CD4-positive, alpha-beta T cell (primary cell): ENCODE results near the gene RAB41. TPM values are rescaled to one million over a fixed set of nuclear protein-coding genes. Genes with fewer than 3 reads are reported as not detected.

Source experiments
- ATAC-seq: fragments of 200-7000 bp; cut with Tn5 transposase; one replicate; pipeline ENCODE4 v1.10.0; 2022; ENCODE audit warnings: mild to moderate bottlenecking; ENCODE audit not compliant: poor library complexity
- CTCF ChIA-PET: fragments of 350-600 bp; sonication (Branson Sonifier 250); formaldehyde crosslinking; loops from one replicate; lab custom pipeline; 2021; ENCODE audit warnings: antibody characterized with exemption, inconsistent platforms; lab: Charles Lee
- POLR2A ChIA-PET: fragments of 350-600 bp; sonication (Branson Sonifier 250); formaldehyde crosslinking; loops from one replicate; lab custom pipeline; 2021; ENCODE audit warnings: antibody characterized with exemption, inconsistent platforms; lab: Charles Lee
- DNase-seq, 14 experiments: peaks; one replicate each; pipeline ENCODE4 v3.0.0-alpha.2; 2013 to 2020; ENCODE audit warnings: mixed read lengths in 2 of 14
- H3K27ac ChIP-seq, 2 donors: one replicate each; pipeline versions ENCODE4 v1.5.1 to v1.7.0; 2013; ENCODE audit warnings: low read length in 2 of 2, low read depth in 1 of 2, mild to moderate bottlenecking in 1 of 2
- H3K27me3 ChIP-seq, 2 experiments: 1 replicate in 1 of 2; 2 replicates in 1 of 2; pipeline versions ENCODE4 v1.6.1 to v1.7.0; 2013; ENCODE audit warnings: low read length in 2 of 2, control low read depth in 1 of 2, mild to moderate bottlenecking in 1 of 2, moderate library complexity in 1 of 2; ENCODE audit not compliant: insufficient read depth in 2 of 2, control insufficient read depth in 1 of 2
- H3K36me3 ChIP-seq: one replicate; pipeline ENCODE4 v1.6.1; 2013; ENCODE audit warnings: low read length, control low read depth; ENCODE audit not compliant: insufficient read depth
- H3K4me1 ChIP-seq: one replicate; pipeline ENCODE4 v1.6.1; 2013; ENCODE audit warnings: low read length, control low read depth; ENCODE audit not compliant: insufficient read depth
- H3K4me3 ChIP-seq: one replicate; pipeline ENCODE4 v1.5.1; 2013; ENCODE audit warnings: mild to moderate bottlenecking, low read length, moderate library complexity
- H3K9me3 ChIP-seq, 2 experiments: 1 replicate in 1 of 2; 2 replicates in 1 of 2; pipeline versions ENCODE4 v1.6.1 to v1.7.0; 2013; ENCODE audit warnings: low read length in 2 of 2, mild to moderate bottlenecking in 2 of 2, control low read depth in 1 of 2, moderate library complexity in 1 of 2; ENCODE audit not compliant: control insufficient read depth in 1 of 2, insufficient read depth in 1 of 2
- H3K27ac Mint-ChIP-seq: one replicate; pipeline ENCODE4 v1.8.0; 2020; ENCODE audit warnings: mixed read lengths
- H3K27me3 Mint-ChIP-seq: one replicate; pipeline ENCODE4 v1.8.0; 2021; ENCODE audit warnings: mixed read lengths
- H3K36me3 Mint-ChIP-seq: one replicate; pipeline ENCODE4 v1.8.0; 2021; ENCODE audit warnings: low read depth, mixed read lengths
- H3K4me1 Mint-ChIP-seq: one replicate; pipeline ENCODE4 v1.8.0; 2021; ENCODE audit warnings: low read depth, mixed read lengths
- H3K4me3 Mint-ChIP-seq: one replicate; pipeline ENCODE4 v1.8.0; 2020; ENCODE audit warnings: mild to moderate bottlenecking, mixed read lengths
- H3K9me3 Mint-ChIP-seq: one replicate; pipeline ENCODE4 v1.8.0; 2020; ENCODE audit warnings: mixed read lengths
- CTCF ChIP-seq: fragments of 200-600 bp; IDR thresholded peaks from one replicate; pipeline ENCODE4 v1.8.0; 2022; ENCODE audit warnings: antibody characterized with exemption, mild to moderate bottlenecking
- intact Hi-C, 2 experiments: fragments of 100-400 bp; cut with DNase I in 1 of 2; cut with micrococcal nuclease in 1 of 2; formaldehyde crosslinking; loops; one replicate each; pipeline versions ENCODE4 v1.15.1 to v1.9.0; 2023 to 2025; cut with DNase I, micrococcal nuclease
- polyA plus RNA-seq, 2 donors: library from polyadenylated mRNA; unstranded; fragments of 120-200 nt; gene quantifications; one replicate each; pipeline ENCODE4 v1.2.1, GENCODE V29; 2013
- total RNA-seq, 174 experiments: library from RNA in 2 of 174; stranded (reverse) in 2 of 174; gene quantifications; one replicate each; pipeline ENCODE4 v1.2.3 and lab custom pipeline; 2021 to 2026

Gene RAB41
- not detected for total RNA-seq
- polyA plus RNA-seq (2013, experiment 1 of 2): 0.21 TPM
- polyA plus RNA-seq (2013, experiment 2 of 2): 0.52 TPM
- total RNA-seq (lab: John Stamatoyannopoulos, UW): 0 to 0.09 (median 0) reads per million in 172 experiments

GRCh38 chrX:70281951-70282350, at the start of gene RAB41:
TSS of gene RAB41 (plus strand) at chrX:70282172. CDS start at chrX:70282218, 46 bp downstream.
- Mint-ChIP-seq H3K9me3 (no peaks in the 10 kb centered on the region), H3K4me1 (no peaks in the 10 kb centered on the region), H3K4me3 (no peak within 1 kb of the TSS), H3K27ac (no peak within 1 kb of the TSS), H3K36me3 (peaks cover 38% of the 10 kb centered on the region), H3K27me3 (no peaks in the 10 kb centered on the region)
- no peaks in the 10 kb centered on the region for H3K9me3 ChIP-seq
- no peak for DNase-seq
- intact Hi-C loops: loop anchor here (10.0 kb wide), 2 partner anchors 147 to 153 kb away; partner anchors contain the start of gene IGBP1 (in 1 of the 2)
- H3K27ac ChIP-seq: no peak within 1 kb of the TSS
- H3K27me3 ChIP-seq: no peaks in the 10 kb centered on the region
- no peak for ATAC-seq
- TF ChIP-seq CTCF: no peak
- POLR2A ChIA-PET: no interaction called here
- H3K4me3 ChIP-seq: no peak within 1 kb of the TSS
- CTCF ChIA-PET: no interaction called here
- H3K36me3 ChIP-seq: no peaks in the 10 kb centered on the region
- H3K4me1 ChIP-seq: no peaks in the 10 kb centered on the region

- no peak for TF ChIP-seq CTCF
- Histone ChIP-seq H3K4me1 (no peaks in the 10 kb centered on the region), H3K27ac (no peak within 1 kb of the TSS), H3K36me3 (no peaks in the 10 kb centered on the region), H3K4me3 (no peak within 1 kb of the TSS), H3K27me3 (no peaks in the 10 kb centered on the region), H3K9me3 (no peaks in the 10 kb centered on the region)
- Mint-ChIP-seq H3K4me1 (no peaks in the 10 kb centered on the region), H3K27ac (no peak within 1 kb of the TSS), H3K4me3 (no peak within 1 kb of the TSS), H3K36me3 (no peaks in the 10 kb centered on the region), H3K27me3 (no peaks in the 10 kb centered on the region), H3K9me3 (no peaks in the 10 kb centered on the region)
- ChIA-PET POLR2A (no interaction called here), CTCF (no interaction called here)
- intact Hi-C loops: no loop called here
- DNase-seq (no peak), ATAC-seq (no peak)
Measured at GRCh38 chrX:70234355-70234754, 47.6 kb upstream of the RAB41 start, which contains the start of gene AWAT1. TSS of gene AWAT1 (plus strand) at chrX:70234655. CDS start at chrX:70234696, 41 bp downstream.

GRCh38 chrX:70240751-70241150, 41.2 kb upstream of the RAB41 start:
- Mint-ChIP-seq H3K36me3 (no peaks in the 10 kb centered on the region), H3K9me3 (no peaks in the 10 kb centered on the region), H3K4me3 (no peak overlapping the region), H3K4me1 (no peaks in the 10 kb centered on the region), H3K27me3 (no peaks in the 10 kb centered on the region), H3K27ac (no peak overlapping the region)
- intact Hi-C loops: no loop called here
- Histone ChIP-seq H3K9me3 (no peaks in the 10 kb centered on the region), H3K27me3 (no peaks in the 10 kb centered on the region), H3K36me3 (no peaks in the 10 kb centered on the region), H3K4me1 (no peaks in the 10 kb centered on the region), H3K4me3 (no peak overlapping the region), H3K27ac (no peak overlapping the region)
- ATAC-seq (no peak), DNase-seq (no peak)
- ChIA-PET POLR2A (no interaction called here), CTCF (no interaction called here)
- no peak for TF ChIP-seq CTCF
